ENCODE measurements around the gene XRCC4. TPM values are rescaled to one million over a fixed set of nuclear protein-coding genes. Genes with fewer than 3 reads are reported as not detected.

Gene XRCC4
- total RNA-seq, 1 donor from 2014 or later, result 5.9 TPM

DNA sequence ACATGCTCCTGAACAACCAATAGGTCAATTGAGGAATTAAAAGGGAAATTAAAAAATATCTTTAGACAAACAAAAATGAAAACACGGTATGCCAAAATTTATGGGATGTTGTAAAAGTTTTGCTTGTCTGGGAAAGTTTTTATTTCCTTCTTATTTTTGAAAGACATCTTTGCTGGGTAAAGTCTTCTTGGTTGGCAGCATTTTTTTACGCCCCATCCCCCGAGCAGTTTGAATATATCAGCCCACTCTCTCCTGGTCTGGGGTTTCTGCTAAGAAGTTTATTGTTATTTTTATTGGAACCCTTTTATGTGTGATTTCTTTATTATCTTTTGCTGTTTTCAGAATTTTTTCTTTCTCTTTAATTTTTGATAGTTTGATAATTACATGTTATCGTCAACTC lies 16.3 kb downstream of the XRCC4 start:
- TF ChIP-seq, protein P1, sequence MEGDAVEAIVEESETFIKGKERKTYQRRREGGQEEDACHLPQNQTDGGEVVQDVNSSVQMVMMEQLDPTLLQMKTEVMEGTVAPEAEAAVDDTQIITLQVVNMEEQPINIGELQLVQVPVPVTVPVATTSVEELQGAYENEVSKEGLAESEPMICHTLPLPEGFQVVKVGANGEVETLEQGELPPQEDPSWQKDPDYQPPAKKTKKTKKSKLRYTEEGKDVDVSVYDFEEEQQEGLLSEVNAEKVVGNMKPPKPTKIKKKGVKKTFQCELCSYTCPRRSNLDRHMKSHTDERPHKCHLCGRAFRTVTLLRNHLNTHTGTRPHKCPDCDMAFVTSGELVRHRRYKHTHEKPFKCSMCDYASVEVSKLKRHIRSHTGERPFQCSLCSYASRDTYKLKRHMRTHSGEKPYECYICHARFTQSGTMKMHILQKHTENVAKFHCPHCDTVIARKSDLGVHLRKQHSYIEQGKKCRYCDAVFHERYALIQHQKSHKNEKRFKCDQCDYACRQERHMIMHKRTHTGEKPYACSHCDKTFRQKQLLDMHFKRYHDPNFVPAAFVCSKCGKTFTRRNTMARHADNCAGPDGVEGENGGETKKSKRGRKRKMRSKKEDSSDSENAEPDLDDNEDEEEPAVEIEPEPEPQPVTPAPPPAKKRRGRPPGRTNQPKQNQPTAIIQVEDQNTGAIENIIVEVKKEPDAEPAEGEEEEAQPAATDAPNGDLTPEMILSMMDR (IDR thresholded peaks at IDR 0.05), result no peak
- no peaks in the 10 kb centered on the region for H3K36me3 ChIP-seq
- no peak for DNase-seq
- H3K9me3 ChIP-seq, result no peaks in the 10 kb centered on the region
- no peak overlapping the region for H3K27ac ChIP-seq
- no peaks in the 10 kb centered on the region for H3K27me3 ChIP-seq
- H3K4me1 ChIP-seq, result peaks cover under 1% of the 10 kb centered on the region
- H3K4me3 ChIP-seq, result no peak overlapping the region
- intact Hi-C loops (cut with DNase I), result no loop called here
- ATAC-seq, result no peak

- Histone ChIP-seq H3K36me3 (no peaks in the 10 kb centered on the region), H3K9me3 (no peaks in the 10 kb centered on the region), H3K27ac (no peak overlapping the region), H3K27me3 (no peaks in the 10 kb centered on the region), H3K4me1 (peaks cover 8% of the 10 kb centered on the region), H3K4me3 (no peak overlapping the region)
- ATAC-seq (no peak), DNase-seq (no peak)
- TF ChIP-seq, protein P1 (IDR thresholded peaks at IDR 0.05), result no peak
- intact Hi-C loops (cut with DNase I), result no loop called here
Measured at GRCh38 chr5:83095163-83095956, 18.0 kb downstream of the XRCC4 start.

GRCh38 chr5:83095957-83096539 lies 18.7 kb downstream of the XRCC4 start:
- no peaks in the 10 kb centered on the region for H3K9me3 ChIP-seq
- H3K36me3 ChIP-seq, result no peaks in the 10 kb centered on the region
- H3K4me1 ChIP-seq, result peaks cover 8% of the 10 kb centered on the region
- H3K27ac ChIP-seq, result no peak overlapping the region
- no peaks in the 10 kb centered on the region for H3K27me3 ChIP-seq
- DNase-seq, result no peak
- TF ChIP-seq, protein P1 (IDR thresholded peaks at IDR 0.05), result no peak
- intact Hi-C loops (cut with DNase I), result no loop called here
- ATAC-seq, result peak; percentile 36
- H3K4me3 ChIP-seq, result no peak overlapping the region

DNA sequence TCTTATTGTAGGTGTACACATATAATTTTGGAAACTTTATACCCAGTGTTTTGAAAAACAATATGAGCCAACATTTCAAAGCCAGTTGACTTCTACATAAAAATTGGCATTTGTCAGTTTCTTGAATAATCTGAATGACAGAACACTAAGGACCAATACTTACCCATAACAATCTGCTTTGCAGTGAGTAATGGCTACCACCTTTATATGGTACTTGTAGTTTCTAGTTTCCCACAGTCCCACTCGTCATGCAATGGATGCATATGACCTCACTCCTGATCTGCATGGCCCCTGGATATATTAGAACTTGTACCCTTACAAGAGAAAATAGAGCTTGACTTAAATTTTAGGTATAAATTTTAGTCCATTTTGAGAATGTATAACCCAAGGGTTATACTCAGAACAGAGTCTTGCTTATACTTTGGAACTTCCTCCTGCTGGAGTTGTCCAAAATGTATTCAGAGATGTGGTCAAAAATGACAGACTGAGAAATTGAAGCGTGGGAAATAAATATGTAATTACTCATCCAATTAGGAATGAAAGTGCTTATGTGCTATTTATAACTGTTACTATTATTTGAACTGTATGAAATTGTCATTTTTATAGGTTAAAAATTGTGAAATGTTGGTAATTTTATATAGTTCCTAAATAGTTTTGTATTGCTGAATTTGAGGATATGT lies 19.5 kb downstream of the XRCC4 start:
- H3K4me1 ChIP-seq, result peaks cover 8% of the 10 kb centered on the region
- H3K27me3 ChIP-seq, result no peaks in the 10 kb centered on the region
- no peak overlapping the region for H3K27ac ChIP-seq
- intact Hi-C loops (cut with DNase I), result no loop called here
- DNase-seq, result no peak
- no peaks in the 10 kb centered on the region for H3K36me3 ChIP-seq
- ATAC-seq, result no peak
- TF ChIP-seq, protein P1 (IDR thresholded peaks at IDR 0.05), result no peak
- no peaks in the 10 kb centered on the region for H3K9me3 ChIP-seq
- no peak overlapping the region for H3K4me3 ChIP-seq

DNA sequence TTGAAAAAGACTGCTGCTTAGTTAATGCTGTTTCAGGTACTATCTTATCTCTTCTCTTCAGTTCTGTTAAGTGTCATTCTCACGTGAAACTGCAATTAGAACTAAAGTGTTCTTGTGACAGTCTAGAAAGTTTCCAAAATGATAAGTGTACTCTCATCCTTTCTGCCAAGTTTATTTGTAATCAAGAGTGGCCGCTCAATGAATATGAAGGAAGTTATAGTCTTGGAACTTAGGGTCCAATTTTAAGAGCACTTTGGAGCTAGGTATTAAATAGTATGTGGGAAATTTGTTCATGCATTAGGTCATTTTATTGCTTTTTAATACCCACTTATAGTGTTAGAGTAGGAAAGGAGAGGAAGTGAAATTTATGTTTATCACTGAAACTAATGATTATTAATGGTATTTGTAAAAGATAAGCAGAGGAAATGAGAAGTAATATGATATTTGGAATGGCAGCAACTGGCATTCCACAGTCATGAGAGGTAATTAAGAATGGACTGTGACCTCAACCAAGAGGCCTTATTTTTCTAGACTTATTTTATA lies 20.4 kb downstream of the XRCC4 start:
- ATAC-seq, result no peak
- Histone ChIP-seq H3K4me1 (peaks cover 8% of the 10 kb centered on the region), H3K27ac (no peak overlapping the region), H3K4me3 (no peak overlapping the region), H3K36me3 (no peaks in the 10 kb centered on the region), H3K27me3 (no peaks in the 10 kb centered on the region), H3K9me3 (no peaks in the 10 kb centered on the region)
- DNase-seq, result no peak
- intact Hi-C loops (cut with DNase I), result no loop called here
- TF ChIP-seq, protein P1 (IDR thresholded peaks at IDR 0.05), result no peak
